K562 (cell line): ENCODE measurements around the gene INHBE. TPM values are rescaled to one million over a fixed set of nuclear protein-coding genes. Genes with fewer than 3 reads are reported as not detected.
A peak's percentile ranks its signal among the peaks of the same experiment; 100 is the strongest.

Experiments used
- ARNT ChIP-seq, 2 experiments: fragments of 450-650 bp; IDR thresholded peaks; 2 replicates each; pipeline ENCODE4 v1.6.1; 2016; ENCODE audit warnings: mild to moderate bottlenecking in 1 of 2
- SRSF3 ChIP-seq: fragments of 200-400 bp; formaldehyde crosslinking; IDR thresholded peaks from 2 replicates; pipeline ENCODE4 v1.6.1; 2016; ENCODE audit warnings: mild to moderate bottlenecking, low read length, moderate library complexity; ENCODE audit not compliant: insufficient read depth
- ZNF224 ChIP-seq: sonication (generic); formaldehyde crosslinking; IDR thresholded peaks from 2 replicates; pipeline ENCODE4 v1.8.0; 2022; ENCODE audit warnings: mild to moderate bottlenecking, missing genetic modification reagents
- ZNF347 ChIP-seq: fragments of 450-650 bp; formaldehyde crosslinking; IDR thresholded peaks from 2 replicates; pipeline ENCODE4 v1.4.0; 2020; ENCODE audit warnings: low read depth, mild to moderate bottlenecking, moderate library complexity
- ZNF766 ChIP-seq: fragments of 200-800 bp; sonication (Bioruptor generic); conservative IDR thresholded peaks from 2 replicates; pipeline ENCODE4 v1.6.1; 2016; ENCODE audit warnings: missing genetic modification characterization, missing compliant biosample characterization
- polyA plus RNA-seq, 8 experiments: library from polyadenylated mRNA; depleted of rRNA in 4 of 8; stranded (reverse) in 5 of 8; unstranded in 3 of 8; fragments of >200 nt; fragmentation: Nextera tagmentation in 2 of 8; fragmentation: Illumina TruSeq in 1 of 8; extraction: Ambion mirVana in 2 of 8; extraction: Trizol in 1 of 8; gene quantifications; 2 replicates each; pipeline versions ENCODE4 v1.2.1 to v1.2.3, GENCODE V29; 2011 to 2014; ENCODE audit warnings: inconsistent platforms in 1 of 8, missing spikeins in 1 of 8
- total RNA-seq, 7 experiments: library from RNA; depleted of rRNA in 6 of 7; stranded (reverse); fragments of >200 nt in 6 of 7; fragmentation: Illumina TruSeq in 2 of 7; extraction: Trizol in 2 of 7; gene quantifications; 2 replicates each; pipeline versions ENCODE4 v1.2.1 to v1.2.3, GENCODE V29; 2011 to 2021; ENCODE audit warnings: low replicate concordance in 1 of 7
- TF ChIP-seq, protein P1 (sequence below): fragments of 450-650 bp; IDR thresholded peaks from 2 replicates; pipeline ENCODE4 v1.6.1; 2016; ENCODE audit warnings: mild to moderate bottlenecking, moderate library complexity
- TF ChIP-seq, protein P2 (sequence below): fragments of 450-650 bp; formaldehyde crosslinking; IDR thresholded peaks from 2 replicates; pipeline ENCODE4 v1.4.0; 2020; ENCODE audit warnings: mild to moderate bottlenecking

INHBE gene
- total and polyA plus RNA-seq, 9 of the 15 experiments (the other 6 are each of a cell fraction or from before 2014, with no cell fraction given): 0.94 to 9.9 (median 7.3) TPM

DNA sequence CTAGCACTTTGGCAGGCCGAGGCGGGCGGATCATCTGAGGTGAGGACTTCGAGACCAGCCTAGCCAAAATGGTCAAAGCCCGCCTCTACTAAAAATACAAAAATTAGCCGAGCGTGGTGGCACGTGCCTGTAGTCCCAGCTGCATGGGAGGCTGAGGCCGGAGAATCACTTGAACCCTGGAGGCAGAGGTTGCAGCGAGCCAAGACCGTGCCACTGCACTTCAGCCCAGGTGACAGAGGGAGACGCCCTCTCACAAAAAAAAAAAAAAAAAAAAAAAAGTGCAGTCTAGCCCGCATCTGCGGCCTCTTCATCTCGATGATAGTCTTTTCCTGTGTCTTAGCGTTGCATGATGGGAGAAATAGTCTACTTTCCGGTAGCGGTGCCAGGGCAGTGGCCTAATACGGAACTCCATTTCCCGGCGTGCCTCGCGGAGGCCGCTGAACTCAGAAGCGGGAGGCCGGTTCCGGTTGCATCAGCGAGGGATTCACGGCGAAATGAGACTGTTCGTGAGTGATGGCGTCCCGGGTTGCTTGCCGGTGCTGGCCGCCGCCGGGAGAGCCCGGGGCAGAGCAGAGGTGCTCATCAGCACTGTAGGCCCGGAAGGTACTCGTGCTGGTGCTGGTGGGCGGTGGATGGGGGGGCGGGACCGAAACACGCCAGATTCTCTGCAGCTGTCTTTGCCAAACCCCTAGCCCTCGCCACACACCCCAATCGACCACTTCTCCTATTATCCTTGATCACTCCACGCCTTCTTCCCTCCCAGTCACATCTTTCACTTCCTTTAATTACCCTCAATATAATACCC lies 32.7 kb downstream of the INHBE start, which contains the start of gene MARS1 (continued):
- TF ChIP-seq, protein P1, sequence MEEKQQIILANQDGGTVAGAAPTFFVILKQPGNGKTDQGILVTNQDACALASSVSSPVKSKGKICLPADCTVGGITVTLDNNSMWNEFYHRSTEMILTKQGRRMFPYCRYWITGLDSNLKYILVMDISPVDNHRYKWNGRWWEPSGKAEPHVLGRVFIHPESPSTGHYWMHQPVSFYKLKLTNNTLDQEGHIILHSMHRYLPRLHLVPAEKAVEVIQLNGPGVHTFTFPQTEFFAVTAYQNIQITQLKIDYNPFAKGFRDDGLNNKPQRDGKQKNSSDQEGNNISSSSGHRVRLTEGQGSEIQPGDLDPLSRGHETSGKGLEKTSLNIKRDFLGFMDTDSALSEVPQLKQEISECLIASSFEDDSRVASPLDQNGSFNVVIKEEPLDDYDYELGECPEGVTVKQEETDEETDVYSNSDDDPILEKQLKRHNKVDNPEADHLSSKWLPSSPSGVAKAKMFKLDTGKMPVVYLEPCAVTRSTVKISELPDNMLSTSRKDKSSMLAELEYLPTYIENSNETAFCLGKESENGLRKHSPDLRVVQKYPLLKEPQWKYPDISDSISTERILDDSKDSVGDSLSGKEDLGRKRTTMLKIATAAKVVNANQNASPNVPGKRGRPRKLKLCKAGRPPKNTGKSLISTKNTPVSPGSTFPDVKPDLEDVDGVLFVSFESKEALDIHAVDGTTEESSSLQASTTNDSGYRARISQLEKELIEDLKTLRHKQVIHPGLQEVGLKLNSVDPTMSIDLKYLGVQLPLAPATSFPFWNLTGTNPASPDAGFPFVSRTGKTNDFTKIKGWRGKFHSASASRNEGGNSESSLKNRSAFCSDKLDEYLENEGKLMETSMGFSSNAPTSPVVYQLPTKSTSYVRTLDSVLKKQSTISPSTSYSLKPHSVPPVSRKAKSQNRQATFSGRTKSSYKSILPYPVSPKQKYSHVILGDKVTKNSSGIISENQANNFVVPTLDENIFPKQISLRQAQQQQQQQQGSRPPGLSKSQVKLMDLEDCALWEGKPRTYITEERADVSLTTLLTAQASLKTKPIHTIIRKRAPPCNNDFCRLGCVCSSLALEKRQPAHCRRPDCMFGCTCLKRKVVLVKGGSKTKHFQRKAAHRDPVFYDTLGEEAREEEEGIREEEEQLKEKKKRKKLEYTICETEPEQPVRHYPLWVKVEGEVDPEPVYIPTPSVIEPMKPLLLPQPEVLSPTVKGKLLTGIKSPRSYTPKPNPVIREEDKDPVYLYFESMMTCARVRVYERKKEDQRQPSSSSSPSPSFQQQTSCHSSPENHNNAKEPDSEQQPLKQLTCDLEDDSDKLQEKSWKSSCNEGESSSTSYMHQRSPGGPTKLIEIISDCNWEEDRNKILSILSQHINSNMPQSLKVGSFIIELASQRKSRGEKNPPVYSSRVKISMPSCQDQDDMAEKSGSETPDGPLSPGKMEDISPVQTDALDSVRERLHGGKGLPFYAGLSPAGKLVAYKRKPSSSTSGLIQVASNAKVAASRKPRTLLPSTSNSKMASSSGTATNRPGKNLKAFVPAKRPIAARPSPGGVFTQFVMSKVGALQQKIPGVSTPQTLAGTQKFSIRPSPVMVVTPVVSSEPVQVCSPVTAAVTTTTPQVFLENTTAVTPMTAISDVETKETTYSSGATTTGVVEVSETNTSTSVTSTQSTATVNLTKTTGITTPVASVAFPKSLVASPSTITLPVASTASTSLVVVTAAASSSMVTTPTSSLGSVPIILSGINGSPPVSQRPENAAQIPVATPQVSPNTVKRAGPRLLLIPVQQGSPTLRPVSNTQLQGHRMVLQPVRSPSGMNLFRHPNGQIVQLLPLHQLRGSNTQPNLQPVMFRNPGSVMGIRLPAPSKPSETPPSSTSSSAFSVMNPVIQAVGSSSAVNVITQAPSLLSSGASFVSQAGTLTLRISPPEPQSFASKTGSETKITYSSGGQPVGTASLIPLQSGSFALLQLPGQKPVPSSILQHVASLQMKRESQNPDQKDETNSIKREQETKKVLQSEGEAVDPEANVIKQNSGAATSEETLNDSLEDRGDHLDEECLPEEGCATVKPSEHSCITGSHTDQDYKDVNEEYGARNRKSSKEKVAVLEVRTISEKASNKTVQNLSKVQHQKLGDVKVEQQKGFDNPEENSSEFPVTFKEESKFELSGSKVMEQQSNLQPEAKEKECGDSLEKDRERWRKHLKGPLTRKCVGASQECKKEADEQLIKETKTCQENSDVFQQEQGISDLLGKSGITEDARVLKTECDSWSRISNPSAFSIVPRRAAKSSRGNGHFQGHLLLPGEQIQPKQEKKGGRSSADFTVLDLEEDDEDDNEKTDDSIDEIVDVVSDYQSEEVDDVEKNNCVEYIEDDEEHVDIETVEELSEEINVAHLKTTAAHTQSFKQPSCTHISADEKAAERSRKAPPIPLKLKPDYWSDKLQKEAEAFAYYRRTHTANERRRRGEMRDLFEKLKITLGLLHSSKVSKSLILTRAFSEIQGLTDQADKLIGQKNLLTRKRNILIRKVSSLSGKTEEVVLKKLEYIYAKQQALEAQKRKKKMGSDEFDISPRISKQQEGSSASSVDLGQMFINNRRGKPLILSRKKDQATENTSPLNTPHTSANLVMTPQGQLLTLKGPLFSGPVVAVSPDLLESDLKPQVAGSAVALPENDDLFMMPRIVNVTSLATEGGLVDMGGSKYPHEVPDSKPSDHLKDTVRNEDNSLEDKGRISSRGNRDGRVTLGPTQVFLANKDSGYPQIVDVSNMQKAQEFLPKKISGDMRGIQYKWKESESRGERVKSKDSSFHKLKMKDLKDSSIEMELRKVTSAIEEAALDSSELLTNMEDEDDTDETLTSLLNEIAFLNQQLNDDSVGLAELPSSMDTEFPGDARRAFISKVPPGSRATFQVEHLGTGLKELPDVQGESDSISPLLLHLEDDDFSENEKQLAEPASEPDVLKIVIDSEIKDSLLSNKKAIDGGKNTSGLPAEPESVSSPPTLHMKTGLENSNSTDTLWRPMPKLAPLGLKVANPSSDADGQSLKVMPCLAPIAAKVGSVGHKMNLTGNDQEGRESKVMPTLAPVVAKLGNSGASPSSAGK: peak; percentile 74
- no peak for TF ChIP-seq ZNF347 (CRISPR knock-in tag)
- peak; percentile 24 to 55; a peak in 1 of 4 replicates for TF ChIP-seq ARNT (IDR thresholded peaks at IDR 0.05)
- peak; percentile 73; the same call in 1 of the 2 replicates for TF ChIP-seq ZNF224
- TF ChIP-seq, protein P2, sequence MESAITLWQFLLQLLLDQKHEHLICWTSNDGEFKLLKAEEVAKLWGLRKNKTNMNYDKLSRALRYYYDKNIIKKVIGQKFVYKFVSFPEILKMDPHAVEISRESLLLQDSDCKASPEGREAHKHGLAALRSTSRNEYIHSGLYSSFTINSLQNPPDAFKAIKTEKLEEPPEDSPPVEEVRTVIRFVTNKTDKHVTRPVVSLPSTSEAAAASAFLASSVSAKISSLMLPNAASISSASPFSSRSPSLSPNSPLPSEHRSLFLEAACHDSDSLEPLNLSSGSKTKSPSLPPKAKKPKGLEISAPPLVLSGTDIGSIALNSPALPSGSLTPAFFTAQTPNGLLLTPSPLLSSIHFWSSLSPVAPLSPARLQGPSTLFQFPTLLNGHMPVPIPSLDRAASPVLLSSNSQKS (CRISPR knock-in tag): no peak
- peak; percentile 87; the same call in 1 of the 2 replicates for TF ChIP-seq ZNF766
- TF ChIP-seq SRSF3: 0 out of 2 replicates have a peak, but pooled peaks have one; percentile 45
